K562 (cell line): ENCODE data around the gene TMEM270. TPM values are rescaled to one million over a fixed set of nuclear protein-coding genes. Genes with fewer than 3 reads are reported as not detected.

Source experiments
- ATAC-seq: fragments of 200-7000 bp; cut with Tn5 transposase; 3 replicates; pipeline ENCODE4 v1.9.1; 2020; ENCODE audit warnings: moderate library complexity
- BruUV-seq: library from RNA; stranded (reverse); fragments of 400-500 nt; replicated peaks from 2 replicates; lab custom pipeline; 2021; lab: Mats Ljungman, UMichigan
- CTCF ChIA-PET: fragments of 300-600 bp; formaldehyde crosslinking; extraction: SDS; loops from one replicate; lab custom pipeline; 2021; ENCODE audit warnings: low intra/inter-chr PET ratio; lab: Yijun Ruan, JAX
- POLR2A ChIA-PET: fragments of 300-600, 350-650 bp; sonication (Branson Sonifier 250); formaldehyde crosslinking; extraction: SDS; loops from one replicate; lab custom pipeline; 2021; ENCODE audit warnings: antibody characterized with exemption, inconsistent platforms; lab: Yijun Ruan, JAX
- DNase-seq, 4 experiments: peaks; one replicate each; pipeline versions ENCODE4 v3.0.0 to v3.0.0-alpha.2; 2011 to 2018; ENCODE audit warnings: low spot score in 3 of 4, mixed read lengths in 3 of 4; ENCODE audit errors: extremely low read depth in 1 of 4
- FAIRE-seq: peaks from 2 replicates; lab custom pipeline; 2011; peaks lifted over from hg19 to GRCh38; lab: Jason Lieb, UNC
- H2AFZ ChIP-seq: 2 replicates; pipeline ENCODE4 v1.6.0; 2011; ENCODE audit warnings: low read depth, low read length, control low read depth, inconsistent platforms
- H3K27ac ChIP-seq: fragments of 200-600 bp; 3 replicates; pipeline ENCODE4 v1.8.0; 2011; ENCODE audit warnings: low read depth, mild to moderate bottlenecking, control low read depth, inconsistent platforms, low read length, moderate library complexity, mixed read lengths; ENCODE audit errors: extremely low read depth
- H3K27me3 ChIP-seq, 2 experiments: fragments of 300-600 bp in 1 of 2; 2 replicates in 1 of 2; 3 replicates in 1 of 2; pipeline versions ENCODE4 v1.6.0 to v1.8.0; 2011; ENCODE audit warnings: inconsistent platforms in 2 of 2, low read length in 2 of 2, mild to moderate bottlenecking in 1 of 2, mixed read lengths in 1 of 2, moderate library complexity in 1 of 2; ENCODE audit not compliant: control insufficient read depth in 2 of 2, insufficient read depth in 2 of 2
- H3K36me3 ChIP-seq: fragments of 300-600 bp; 3 replicates; pipeline ENCODE4 v1.8.0; 2011; ENCODE audit warnings: mild to moderate bottlenecking, low read length, inconsistent platforms; ENCODE audit not compliant: control insufficient read depth, insufficient read depth
- H3K4me1 ChIP-seq, 2 experiments: fragments of 200-600 bp in 1 of 2; replicated peaks in 1 of 2; 2 replicates in 1 of 2; 3 replicates in 1 of 2; pipeline versions ENCODE4 v1.5.1 to v1.8.0; 2011; ENCODE audit warnings: inconsistent platforms in 2 of 2, low read length in 2 of 2, mild to moderate bottlenecking in 1 of 2, mixed read lengths in 1 of 2, moderate library complexity in 1 of 2; ENCODE audit not compliant: control insufficient read depth in 2 of 2, insufficient read depth in 2 of 2
- H3K4me2 ChIP-seq: 2 replicates; pipeline ENCODE4 v1.6.1; 2011; ENCODE audit warnings: low read length, control low read depth, inconsistent platforms, mixed read lengths; ENCODE audit not compliant: insufficient read depth
- H3K4me3 ChIP-seq: fragments of 200-600 bp; sonication (generic), shearing (Covaris generic); 2 replicates; pipeline ENCODE4 v1.5.1; 2016; ENCODE audit warnings: control low read depth, inconsistent platforms
- H3K79me2 ChIP-seq: fragments of 200-600 bp; 3 replicates; pipeline ENCODE4 v1.8.0; 2011; ENCODE audit warnings: low read length, inconsistent platforms; ENCODE audit not compliant: control insufficient read depth, insufficient read depth
- H3K9ac ChIP-seq, 2 experiments: 2 replicates each; pipeline versions ENCODE4 v1.6.0 to v1.6.1; 2011; ENCODE audit warnings: low read depth in 2 of 2, low read length in 2 of 2, control low read depth in 1 of 2, inconsistent platforms in 1 of 2, mild to moderate bottlenecking in 1 of 2, mixed read lengths in 1 of 2; ENCODE audit not compliant: insufficient read depth in 1 of 2
- H3K9me1 ChIP-seq: one replicate; pipeline ENCODE4 v1.6.0; 2011; ENCODE audit warnings: inconsistent platforms, mild to moderate bottlenecking, low read length, moderate library complexity; ENCODE audit not compliant: control insufficient read depth, insufficient read depth
- H3K9me3 ChIP-seq: replicated peaks from 2 replicates; pipeline ENCODE4 v1.5.1; 2011; ENCODE audit warnings: low read depth, low read length, inconsistent platforms; ENCODE audit not compliant: control insufficient read depth, insufficient read depth
- H4K20me1 ChIP-seq: replicated peaks from 2 replicates; pipeline ENCODE4 v1.6.1; 2011; ENCODE audit warnings: low read length, inconsistent platforms, mixed read lengths; ENCODE audit not compliant: control insufficient read depth, insufficient read depth
- CBFA2T3 ChIP-seq: fragments of 450-650 bp; IDR thresholded peaks from 2 replicates; pipeline ENCODE4 v1.6.1; 2017
- CC2D1A ChIP-seq: fragments of 450-650 bp; IDR thresholded peaks from 2 replicates; pipeline ENCODE4 v1.6.1; 2017; ENCODE audit warnings: mild to moderate bottlenecking
- DEAF1 ChIP-seq: fragments of 450-650 bp; formaldehyde crosslinking; IDR thresholded peaks from 2 replicates; pipeline ENCODE4 v1.4.0; 2020; ENCODE audit warnings: mild to moderate bottlenecking, moderate library complexity
- PHB2 ChIP-seq: fragments of 450-650 bp; IDR thresholded peaks from 2 replicates; pipeline ENCODE4 v1.6.1; 2017; ENCODE audit warnings: low read depth
- SMARCE1 ChIP-seq: fragments of 450-650 bp; IDR thresholded peaks from 2 replicates; pipeline ENCODE4 v1.7.1; 2016; ENCODE audit warnings: mild to moderate bottlenecking
- ZBTB5 ChIP-seq: fragments of 450-650 bp; IDR thresholded peaks from 2 replicates; pipeline ENCODE4 v1.6.1; 2017; ENCODE audit warnings: antibody characterized with exemption
- ZHX1 ChIP-seq: fragments of 150-350 bp; conservative IDR thresholded peaks from 2 replicates; pipeline ENCODE4 v1.6.1; 2014; ENCODE audit warnings: low read length
- ZNF41 ChIP-seq: fragments of 250-450 bp; sonication (Bioruptor Pico); conservative IDR thresholded peaks from 2 replicates; pipeline ENCODE4 v1.4.0; 2020; ENCODE audit warnings: mild to moderate bottlenecking
- ZNF644 ChIP-seq: fragments of 200-800 bp; sonication (Bioruptor generic); IDR thresholded peaks from 2 replicates; pipeline ENCODE4 v1.6.1; 2016; ENCODE audit warnings: low read depth, missing genetic modification characterization, missing compliant biosample characterization
- WGBS: fragments of 100-300 bp; shearing (Covaris generic); methylation state at CpG from one replicate; pipeline ENCODE4 v1.1.6; 2016; ENCODE audit warnings: low coverage, mixed read lengths; ENCODE audit not compliant: insufficient coverage; ENCODE audit errors: missing lambda C conversion rate; 5-methylcytosine and 5-hydroxymethylcytosine counted together
- in situ Hi-C: fragments of 300-500 bp; cut with MboI; formaldehyde crosslinking; loops from 4 replicates; pipeline ENCODE4 v1.15.0; 2018; ENCODE audit warnings: inconsistent platforms, mixed read lengths
- intact Hi-C: fragments of 100-400 bp; cut with micrococcal nuclease; formaldehyde crosslinking; loops from 2 replicates; pipeline ENCODE4 v1.14.2; 2022
- polyA plus RNA-seq, 8 experiments: library from polyadenylated mRNA; depleted of rRNA in 4 of 8; stranded (reverse) in 5 of 8; unstranded in 3 of 8; fragments of >200 nt; fragmentation: Nextera tagmentation in 2 of 8; fragmentation: Illumina TruSeq in 1 of 8; extraction: Ambion mirVana in 2 of 8; extraction: Trizol in 1 of 8; gene quantifications; 2 replicates each; pipeline versions ENCODE4 v1.2.1 to v1.2.3, GENCODE V29; 2011 to 2014; ENCODE audit warnings: inconsistent platforms in 1 of 8, missing spikeins in 1 of 8
- total RNA-seq, 7 experiments: library from RNA; depleted of rRNA in 6 of 7; stranded (reverse); fragments of >200 nt in 6 of 7; fragmentation: Illumina TruSeq in 2 of 7; extraction: Trizol in 2 of 7; gene quantifications; 2 replicates each; pipeline versions ENCODE4 v1.2.1 to v1.2.3, GENCODE V29; 2011 to 2021; ENCODE audit warnings: low replicate concordance in 1 of 7

Gene TMEM270
- total and polyA plus RNA-seq, 9 of the 15 experiments (the other 6 are each of a cell fraction or from before 2014, with no cell fraction given) = not detected

DNA sequence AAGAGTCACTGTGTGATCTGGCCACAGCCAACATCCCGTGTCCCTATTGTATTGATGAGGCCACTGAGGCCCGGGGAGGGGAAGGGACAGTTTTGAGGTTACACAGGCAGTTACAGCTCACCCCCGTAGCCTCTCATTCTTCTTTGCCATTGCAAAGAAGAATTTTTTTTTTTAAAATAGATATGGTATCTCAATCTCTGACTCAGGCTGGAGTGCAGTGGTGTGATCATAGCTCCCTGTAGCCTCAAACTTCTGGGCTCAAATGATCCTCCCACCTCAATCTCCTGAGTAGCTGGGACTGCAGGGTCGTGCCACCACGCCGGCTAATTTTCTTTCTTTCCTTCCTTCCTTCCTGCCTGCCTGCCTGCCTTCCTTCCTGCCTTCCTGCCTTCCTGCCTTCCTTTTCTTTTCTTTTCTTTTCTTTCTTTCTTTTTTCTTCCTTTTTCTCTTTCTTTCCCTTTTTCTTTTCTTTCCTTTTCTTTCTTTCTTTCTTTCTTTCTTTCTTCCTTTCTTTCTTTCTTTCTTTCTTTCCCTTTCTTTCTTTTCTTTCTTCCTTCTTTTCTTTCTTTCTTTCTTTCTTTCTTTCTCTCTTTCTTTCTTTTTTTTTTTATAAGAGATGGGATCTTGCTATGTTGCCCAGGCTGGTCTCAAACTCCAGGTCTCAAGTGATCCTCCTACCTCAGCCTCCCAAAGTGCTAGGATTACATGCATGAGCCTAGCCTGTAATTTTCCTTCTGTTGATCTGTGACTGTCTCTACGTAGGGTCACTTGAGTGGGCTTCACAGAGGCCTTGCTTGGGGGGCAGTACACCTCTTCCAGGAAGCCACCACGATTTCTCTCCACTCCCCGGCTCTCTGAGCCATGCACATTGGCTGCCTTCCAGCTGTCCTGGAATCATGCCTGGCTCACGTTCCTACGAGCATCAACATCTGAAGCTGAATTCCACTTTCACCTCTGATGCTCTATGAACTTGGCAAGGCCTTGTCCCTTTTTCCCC lies 31.3 kb downstream of the TMEM270 start:
- intact Hi-C loops (no loop called here), in situ Hi-C loops (no loop called here)
- peak; percentile 46 for FAIRE-seq
- no TSS peak for BruUV-seq
- Histone ChIP-seq H3K36me3 (no peaks in the 10 kb centered on the region), H3K27me3 (peaks cover 0 to 45% of the 10 kb centered on the region in 2 experiments; a peak in 3 of 5 replicates), H3K4me1 (peaks cover 8 to 32% of the 10 kb centered on the region in 2 experiments; a peak in 4 of 5 replicates), H3K9me3 (no peaks in the 10 kb centered on the region), H3K79me2 (no peaks in the 10 kb centered on the region), H3K9me1 (no peaks in the 10 kb centered on the region), H3K27ac (no peak overlapping the region), H3K4me3 (no peak overlapping the region), H4K20me1 (peaks cover 19% of the 10 kb centered on the region; the same call in 1 of the 2 replicates), H3K9ac (no peak overlapping the region), H2AFZ (no peak overlapping the region), H3K4me2 (no peak overlapping the region)
- 3% methylated on average over 11 of the region's 11 CpGs for WGBS
- ChIA-PET CTCF (no interaction called here), POLR2A (no interaction called here)
- ATAC-seq = peak; percentile 7; the same call in 2 of the 3 replicates
- DNase-seq = peak in 1 of 4 experiments; percentile 40
- TF ChIP-seq SMARCE1 (peak; percentile 41; the same call in 1 of the 2 replicates), DEAF1 (CRISPR knock-in tag) (no peak), PHB2 (0 out of 2 replicates have a peak, but pooled peaks have one; percentile 44), ZNF41 (CRISPR knock-in tag) (no peak), ZNF644 (tag) (no peak), ZHX1 (no peak), CBFA2T3 (peak; percentile 32; the same call in 1 of the 2 replicates), ZBTB5 (0 out of 2 replicates have a peak, but pooled peaks have one; percentile 28), CC2D1A (0 out of 2 replicates have a peak, but pooled peaks have one; percentile 35)
